NB4 (cell line): ENCODE measurements around the gene TIAM2.

Experiments used
- CTCF ChIP-seq: IDR thresholded peaks from one replicate; pipeline ENCODE4 v1.5.1; 2012; ENCODE audit warnings: low read depth, low read length
- MAX ChIP-seq: IDR thresholded peaks from 2 replicates; pipeline ENCODE4 v1.6.1; 2011; ENCODE audit warnings: low read depth, low read length
- POLR2A ChIP-seq: IDR thresholded peaks from 2 replicates; pipeline ENCODE4 v1.6.1; 2011; ENCODE audit warnings: mild to moderate bottlenecking; ENCODE audit not compliant: insufficient read length; ENCODE audit errors: extremely low read depth

- TF ChIP-seq CTCF, result no peak
- no peak for TF ChIP-seq MAX
- TF ChIP-seq POLR2A, result no peak
These were observed 269.7 kb downstream of the TIAM2 start for GRCh38 chr6:155264693-155265320.
